CD4-positive, alpha-beta T cell (primary cell): ENCODE data around the gene DFFB. TPM values are rescaled to one million over a fixed set of nuclear protein-coding genes. Genes with fewer than 3 reads are reported as not detected.
A peak's percentile ranks its signal among the peaks of the same experiment; 100 is the strongest.

ENCODE experiments used
- ATAC-seq: fragments of 200-7000 bp; cut with Tn5 transposase; one replicate; pipeline ENCODE4 v1.10.0; 2022; ENCODE audit warnings: mild to moderate bottlenecking; ENCODE audit not compliant: poor library complexity
- CTCF ChIA-PET: fragments of 350-600 bp; sonication (Branson Sonifier 250); formaldehyde crosslinking; loops from one replicate; lab custom pipeline; 2021; ENCODE audit warnings: antibody characterized with exemption, inconsistent platforms; lab: Charles Lee
- POLR2A ChIA-PET: fragments of 350-600 bp; sonication (Branson Sonifier 250); formaldehyde crosslinking; loops from one replicate; lab custom pipeline; 2021; ENCODE audit warnings: antibody characterized with exemption, inconsistent platforms; lab: Charles Lee
- DNase-seq, 14 experiments: peaks; one replicate each; pipeline ENCODE4 v3.0.0-alpha.2; 2013 to 2020; ENCODE audit warnings: mixed read lengths in 2 of 14
- H3K27ac ChIP-seq, 2 donors: one replicate each; pipeline versions ENCODE4 v1.5.1 to v1.7.0; 2013; ENCODE audit warnings: low read length in 2 of 2, low read depth in 1 of 2, mild to moderate bottlenecking in 1 of 2
- H3K27me3 ChIP-seq, 2 experiments: 1 replicate in 1 of 2; 2 replicates in 1 of 2; pipeline versions ENCODE4 v1.6.1 to v1.7.0; 2013; ENCODE audit warnings: low read length in 2 of 2, control low read depth in 1 of 2, mild to moderate bottlenecking in 1 of 2, moderate library complexity in 1 of 2; ENCODE audit not compliant: insufficient read depth in 2 of 2, control insufficient read depth in 1 of 2
- H3K36me3 ChIP-seq: one replicate; pipeline ENCODE4 v1.6.1; 2013; ENCODE audit warnings: low read length, control low read depth; ENCODE audit not compliant: insufficient read depth
- H3K4me1 ChIP-seq: one replicate; pipeline ENCODE4 v1.6.1; 2013; ENCODE audit warnings: low read length, control low read depth; ENCODE audit not compliant: insufficient read depth
- H3K4me3 ChIP-seq: one replicate; pipeline ENCODE4 v1.5.1; 2013; ENCODE audit warnings: mild to moderate bottlenecking, low read length, moderate library complexity
- H3K9me3 ChIP-seq, 2 experiments: 1 replicate in 1 of 2; 2 replicates in 1 of 2; pipeline versions ENCODE4 v1.6.1 to v1.7.0; 2013; ENCODE audit warnings: low read length in 2 of 2, mild to moderate bottlenecking in 2 of 2, control low read depth in 1 of 2, moderate library complexity in 1 of 2; ENCODE audit not compliant: control insufficient read depth in 1 of 2, insufficient read depth in 1 of 2
- H3K27ac Mint-ChIP-seq: one replicate; pipeline ENCODE4 v1.8.0; 2020; ENCODE audit warnings: mixed read lengths
- H3K27me3 Mint-ChIP-seq: one replicate; pipeline ENCODE4 v1.8.0; 2021; ENCODE audit warnings: mixed read lengths
- H3K36me3 Mint-ChIP-seq: one replicate; pipeline ENCODE4 v1.8.0; 2021; ENCODE audit warnings: low read depth, mixed read lengths
- H3K4me1 Mint-ChIP-seq: one replicate; pipeline ENCODE4 v1.8.0; 2021; ENCODE audit warnings: low read depth, mixed read lengths
- H3K4me3 Mint-ChIP-seq: one replicate; pipeline ENCODE4 v1.8.0; 2020; ENCODE audit warnings: mild to moderate bottlenecking, mixed read lengths
- H3K9me3 Mint-ChIP-seq: one replicate; pipeline ENCODE4 v1.8.0; 2020; ENCODE audit warnings: mixed read lengths
- intact Hi-C, 2 experiments: fragments of 100-400 bp; cut with DNase I in 1 of 2; cut with micrococcal nuclease in 1 of 2; formaldehyde crosslinking; loops; one replicate each; pipeline versions ENCODE4 v1.15.1 to v1.9.0; 2023 to 2025; cut with DNase I, micrococcal nuclease
- total RNA-seq, 174 experiments: library from RNA in 2 of 174; stranded (reverse) in 2 of 174; gene quantifications; one replicate each; pipeline ENCODE4 v1.2.3 and lab custom pipeline; 2021 to 2026
- TF ChIP-seq, protein P1 (sequence below): fragments of 200-600 bp; IDR thresholded peaks from one replicate; pipeline ENCODE4 v1.8.0; 2022; ENCODE audit warnings: antibody characterized with exemption, mild to moderate bottlenecking

DFFB gene
- total RNA-seq, 2 experiments from 2014 or later, result 6.7 to 6.8 TPM

DNA sequence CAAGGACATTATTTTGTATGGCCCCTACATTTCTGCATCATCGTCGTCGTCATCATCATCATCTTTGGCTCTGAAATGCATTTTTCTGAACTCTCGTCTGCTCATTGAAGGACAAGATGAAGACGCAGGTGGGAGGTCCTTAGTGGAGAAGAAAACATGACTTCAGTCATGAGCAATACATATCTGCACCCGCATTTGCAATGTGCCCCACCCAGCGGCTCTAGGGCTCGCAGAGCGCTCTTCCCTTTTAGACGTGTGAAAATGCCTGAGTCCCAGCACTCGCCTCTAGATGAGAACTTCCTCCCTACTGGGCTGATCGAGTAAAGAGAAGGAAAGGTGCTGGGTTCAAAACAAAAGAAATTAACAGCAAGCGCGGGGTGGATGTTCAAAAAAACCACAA, 32.7 kb downstream of the DFFB start:
- Histone ChIP-seq H3K27ac (peak overlapping the region in 1 of 2 donors; percentile 44), H3K36me3 (peaks cover 44% of the 10 kb centered on the region), H3K27me3 (no peaks in the 10 kb centered on the region), H3K4me1 (peaks cover 18% of the 10 kb centered on the region), H3K4me3 (peak overlapping the region; percentile 34), H3K9me3 (no peaks in the 10 kb centered on the region)
- intact Hi-C loops, result no loop called here
- Mint-ChIP-seq H3K27me3 (no peaks in the 10 kb centered on the region), H3K4me1 (peaks cover 11% of the 10 kb centered on the region), H3K36me3 (peaks cover 66% of the 10 kb centered on the region), H3K9me3 (no peaks in the 10 kb centered on the region), H3K27ac (peak overlapping the region; percentile 80), H3K4me3 (peak overlapping the region; percentile 48)
- ATAC-seq (peak; percentile 65), DNase-seq (peak in 5 of 14 experiments; percentile 18 to 74 (median 50))
- ChIA-PET POLR2A (interaction anchor here (1.4 kb wide), 1 partner anchor 11 kb away, joined by 4 read pairs; the partner anchor contains the start of gene C1orf174), CTCF (no interaction called here)
- TF ChIP-seq, protein P1, sequence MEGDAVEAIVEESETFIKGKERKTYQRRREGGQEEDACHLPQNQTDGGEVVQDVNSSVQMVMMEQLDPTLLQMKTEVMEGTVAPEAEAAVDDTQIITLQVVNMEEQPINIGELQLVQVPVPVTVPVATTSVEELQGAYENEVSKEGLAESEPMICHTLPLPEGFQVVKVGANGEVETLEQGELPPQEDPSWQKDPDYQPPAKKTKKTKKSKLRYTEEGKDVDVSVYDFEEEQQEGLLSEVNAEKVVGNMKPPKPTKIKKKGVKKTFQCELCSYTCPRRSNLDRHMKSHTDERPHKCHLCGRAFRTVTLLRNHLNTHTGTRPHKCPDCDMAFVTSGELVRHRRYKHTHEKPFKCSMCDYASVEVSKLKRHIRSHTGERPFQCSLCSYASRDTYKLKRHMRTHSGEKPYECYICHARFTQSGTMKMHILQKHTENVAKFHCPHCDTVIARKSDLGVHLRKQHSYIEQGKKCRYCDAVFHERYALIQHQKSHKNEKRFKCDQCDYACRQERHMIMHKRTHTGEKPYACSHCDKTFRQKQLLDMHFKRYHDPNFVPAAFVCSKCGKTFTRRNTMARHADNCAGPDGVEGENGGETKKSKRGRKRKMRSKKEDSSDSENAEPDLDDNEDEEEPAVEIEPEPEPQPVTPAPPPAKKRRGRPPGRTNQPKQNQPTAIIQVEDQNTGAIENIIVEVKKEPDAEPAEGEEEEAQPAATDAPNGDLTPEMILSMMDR, result no peak

DNA sequence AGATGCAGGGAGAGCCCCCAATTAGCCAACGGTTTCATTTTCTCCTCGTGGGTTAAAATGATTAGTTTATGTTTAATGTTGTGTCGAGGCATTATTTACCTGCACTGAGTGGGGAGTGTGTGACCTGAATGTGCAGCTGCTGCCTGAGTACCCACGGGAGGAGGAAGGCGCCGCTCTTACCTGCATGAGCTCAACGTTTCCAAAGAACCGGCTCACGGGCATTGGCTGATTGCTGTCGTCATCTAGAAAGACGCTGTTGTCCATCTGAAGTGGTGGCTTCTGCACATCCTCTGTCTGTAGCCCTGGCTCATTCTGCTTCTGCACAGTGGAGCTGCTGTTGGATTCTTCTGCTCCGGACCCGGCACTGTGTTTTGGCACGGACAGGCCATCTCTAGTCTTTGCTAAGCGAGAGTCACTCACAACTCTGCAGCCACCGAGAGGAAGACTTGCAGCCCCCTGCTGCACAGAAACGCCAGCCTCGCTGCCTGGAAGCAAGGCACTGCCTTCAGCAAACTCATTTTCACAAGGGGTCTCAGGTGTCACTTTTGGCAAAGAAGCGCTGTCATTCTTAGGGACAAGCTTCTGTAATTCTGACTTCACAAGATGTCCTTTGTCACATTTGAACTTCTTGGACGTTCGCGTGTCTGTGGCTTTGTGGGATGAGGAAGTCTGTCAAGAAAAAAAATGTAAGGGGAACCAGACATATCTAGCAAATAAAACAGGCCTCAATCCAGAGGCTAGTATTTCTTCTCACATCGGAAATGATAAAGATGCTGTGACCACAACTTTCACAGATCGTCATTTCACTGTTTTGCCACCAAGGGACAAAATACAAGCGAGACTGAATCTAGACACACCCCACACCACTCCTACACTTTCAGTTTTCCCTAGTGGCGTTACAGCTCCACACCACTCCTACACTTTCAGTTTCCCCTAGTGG, 33.4 kb downstream of the DFFB start:
- peaks cover 11% of the 10 kb centered on the region for H3K4me1 Mint-ChIP-seq
- ChIA-PET POLR2A (no interaction called here), CTCF (interaction anchor here (1.0 kb wide), 1 partner anchor 21 kb away, joined by 3 read pairs; no protein-coding TSS in a partner anchor)
- H3K36me3 ChIP-seq, result peaks cover 50% of the 10 kb centered on the region
- DNase-seq (peak in 3 of 14 experiments; percentile 63 to 79 (median 70)), ATAC-seq (peak; percentile 61)
- no peaks in the 10 kb centered on the region for H3K27me3 ChIP-seq
- H3K27ac Mint-ChIP-seq, result peak overlapping the region; percentile 80
- TF ChIP-seq, protein P1, result no peak
- peaks cover 66% of the 10 kb centered on the region for H3K36me3 Mint-ChIP-seq
- H3K27ac ChIP-seq, result peak overlapping the region in 1 of 2 donors; percentile 44
- intact Hi-C loops, result no loop called here
- peak overlapping the region; percentile 34 for H3K4me3 ChIP-seq
- H3K4me3 Mint-ChIP-seq, result peak overlapping the region; percentile 48
- H3K27me3 Mint-ChIP-seq, result no peaks in the 10 kb centered on the region
- H3K9me3 ChIP-seq, result no peaks in the 10 kb centered on the region
- H3K4me1 ChIP-seq, result peaks cover 18% of the 10 kb centered on the region
- no peaks in the 10 kb centered on the region for H3K9me3 Mint-ChIP-seq

DNA sequence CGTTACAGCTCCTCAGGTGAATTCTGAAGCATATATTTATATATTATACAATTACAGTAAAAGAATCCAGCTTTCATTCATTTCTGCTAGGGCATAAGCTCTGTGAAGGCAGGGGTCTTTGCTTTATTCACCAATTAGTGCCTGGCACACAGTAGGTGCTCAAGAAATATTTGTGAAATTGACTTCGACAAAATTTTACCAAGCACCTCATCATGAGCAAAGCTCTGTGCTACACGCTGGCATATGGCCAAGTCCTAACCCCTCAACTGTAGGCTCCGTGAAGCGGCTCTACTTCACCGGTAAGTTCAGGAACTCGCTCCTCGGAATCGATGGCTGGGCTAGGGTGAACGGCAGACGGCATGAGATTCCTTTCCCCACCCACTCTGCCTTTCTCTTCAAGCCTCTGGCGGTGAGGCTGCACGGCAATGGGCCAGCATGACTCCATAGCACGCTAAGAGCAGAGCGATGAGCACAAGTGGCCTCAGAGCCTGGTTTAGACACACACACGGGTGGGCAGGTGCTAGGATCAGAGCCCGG, 34.1 kb downstream of the DFFB start:
- Mint-ChIP-seq H3K27ac (peak overlapping the region; percentile 80), H3K36me3 (peaks cover 69% of the 10 kb centered on the region), H3K27me3 (no peaks in the 10 kb centered on the region), H3K4me1 (peaks cover 18% of the 10 kb centered on the region), H3K9me3 (no peaks in the 10 kb centered on the region), H3K4me3 (peak overlapping the region; percentile 30)
- ChIA-PET CTCF (interaction anchor here (1.0 kb wide), 1 partner anchor 20 kb away, joined by 3 read pairs; no protein-coding TSS in a partner anchor), POLR2A (no interaction called here)
- TF ChIP-seq, protein P1, result no peak
- intact Hi-C loops, result no loop called here
- peak overlapping the region in 1 of 2 donors; percentile 44 for H3K27ac ChIP-seq
- H3K9me3 ChIP-seq, result no peaks in the 10 kb centered on the region
- peaks cover 18% of the 10 kb centered on the region for H3K4me1 ChIP-seq
- H3K27me3 ChIP-seq, result no peaks in the 10 kb centered on the region
- H3K4me3 ChIP-seq, result no peak overlapping the region
- ATAC-seq (no peak), DNase-seq (peak in 2 of 14 experiments; percentile 26 to 28)
- H3K36me3 ChIP-seq, result peaks cover 49% of the 10 kb centered on the region
